Caco-2 (cell line): ENCODE measurements around the gene ABCA13. TPM values are rescaled to one million over a fixed set of nuclear protein-coding genes. Genes with fewer than 3 reads are reported as not detected.

Source experiments
- BruUV-seq: library from RNA; stranded (reverse); fragments of 400-500 nt; replicated peaks from 2 replicates; lab custom pipeline; 2021; lab: Mats Ljungman, UMichigan
- CTCF ChIA-PET: fragments of 300-600 bp; sonication (Branson Sonifier 250); formaldehyde crosslinking; loops from one replicate; lab custom pipeline; 2022; ENCODE audit warnings: antibody characterized with exemption; lab: Charles Lee
- POLR2A ChIA-PET: fragments of 300-600 bp; sonication (Branson Sonifier 250); formaldehyde crosslinking; loops from one replicate; lab custom pipeline; 2022; ENCODE audit warnings: antibody characterized with exemption; lab: Charles Lee
- DNase-seq, 2 experiments: peaks; one replicate each; pipeline versions ENCODE4 v3.0.0 to v3.0.0-alpha.2; 2020 to 2022
- H3K27me3 ChIP-seq: replicated peaks from 2 replicates; pipeline ENCODE4 v1.6.0; 2011; ENCODE audit warnings: low read length; ENCODE audit not compliant: control insufficient read depth, insufficient read depth
- H3K36me3 ChIP-seq: 2 replicates; pipeline ENCODE4 v1.5.1; 2011; ENCODE audit warnings: low read length; ENCODE audit not compliant: control insufficient read depth, insufficient read depth
- H3K4me1 ChIP-seq: fragments of 250-450 bp; sonication (Bioruptor Pico); 2 replicates; pipeline ENCODE4 v1.5.1; 2020; ENCODE audit warnings: mild to moderate bottlenecking
- H3K4me3 ChIP-seq: 2 replicates; pipeline ENCODE4 v1.5.1; 2011; ENCODE audit warnings: low read depth, mild to moderate bottlenecking, control low read depth, low read length
- H3K9me3 ChIP-seq: fragments of 250-450 bp; sonication (Bioruptor Pico); 2 replicates; pipeline ENCODE4 v1.5.1; 2020; ENCODE audit warnings: mild to moderate bottlenecking, moderate library complexity
- H3K27ac Mint-ChIP-seq: one replicate; pipeline ENCODE4 v1.8.0; 2022; ENCODE audit warnings: mixed read lengths; ENCODE audit not compliant: unreplicated experiment
- H3K27me3 Mint-ChIP-seq: one replicate; pipeline ENCODE4 v1.8.0; 2022; ENCODE audit warnings: mixed read lengths; ENCODE audit not compliant: insufficient read depth, unreplicated experiment
- H3K36me3 Mint-ChIP-seq: one replicate; pipeline ENCODE4 v1.8.0; 2022; ENCODE audit warnings: mild to moderate bottlenecking, mixed read lengths; ENCODE audit not compliant: insufficient read depth, unreplicated experiment
- H3K4me1 Mint-ChIP-seq: one replicate; pipeline ENCODE4 v1.8.0; 2022; ENCODE audit warnings: low read depth, mixed read lengths; ENCODE audit not compliant: unreplicated experiment
- H3K4me3 Mint-ChIP-seq: one replicate; pipeline ENCODE4 v1.8.0; 2022; ENCODE audit warnings: mild to moderate bottlenecking, moderate library complexity, mixed read lengths; ENCODE audit not compliant: unreplicated experiment
- H3K9me3 Mint-ChIP-seq: one replicate; pipeline ENCODE4 v1.8.0; 2022; ENCODE audit warnings: mixed read lengths; ENCODE audit not compliant: unreplicated experiment
- CTCF ChIP-seq, 2 experiments: fragments of 200-600 bp in 1 of 2; IDR thresholded peaks; 1 replicate in 1 of 2; 2 replicates in 1 of 2; pipeline versions ENCODE4 v1.5.1 to v1.8.0; 2011 to 2022; ENCODE audit warnings: antibody characterized with exemption in 1 of 2, control low read depth in 1 of 2, inconsistent platforms in 1 of 2, low read depth in 1 of 2, low read length in 1 of 2, mild to moderate bottlenecking in 1 of 2, moderate library complexity in 1 of 2; ENCODE audit not compliant: insufficient read depth in 1 of 2, severe bottlenecking in 1 of 2, unreplicated experiment in 1 of 2
- intact Hi-C: fragments of 100-400 bp; cut with micrococcal nuclease; formaldehyde crosslinking; loops from one replicate; pipeline ENCODE4 v1.10.0; 2022; ENCODE audit not compliant: unreplicated experiment
- total RNA-seq: library from RNA; stranded (reverse); gene quantifications from 2 replicates; pipeline ENCODE4 v1.2.3, GENCODE V29; 2022

The ABCA13 gene
- total RNA-seq, 1 experiment from 2014 or later, result 0.07 TPM

DNA sequence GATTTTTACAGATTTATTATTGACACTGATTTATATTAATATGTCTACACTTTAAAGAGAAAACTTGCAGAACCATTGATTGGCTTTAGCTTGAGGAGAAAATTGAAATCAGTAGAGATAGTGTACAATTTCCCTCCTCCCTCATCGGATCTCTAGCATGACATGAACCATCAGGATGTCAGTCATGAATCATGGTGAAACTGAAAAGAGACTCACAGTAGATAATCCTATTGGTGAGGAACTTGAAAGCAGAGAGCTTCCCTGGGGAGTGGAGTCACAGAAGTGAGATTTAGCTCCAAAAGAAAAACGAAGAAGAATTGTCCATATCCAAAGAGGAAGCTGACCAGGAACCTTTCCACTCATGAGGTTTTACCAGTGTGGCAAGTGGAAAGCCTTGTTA lies 346.8 kb downstream of the ABCA13 start:
- CTCF ChIA-PET, result no interaction called here
- H3K4me1 Mint-ChIP-seq, result no peaks in the 10 kb centered on the region
- H3K27me3 Mint-ChIP-seq, result peaks cover 21% of the 10 kb centered on the region
- Histone ChIP-seq H3K9me3 (no peaks in the 10 kb centered on the region), H3K4me1 (no peaks in the 10 kb centered on the region), H3K4me3 (no peak overlapping the region), H3K27me3 (no peaks in the 10 kb centered on the region), H3K36me3 (no peaks in the 10 kb centered on the region)
- intact Hi-C loops, result no loop called here
- BruUV-seq, result no TSS peak
- no peak for DNase-seq
- POLR2A ChIA-PET, result no interaction called here
- no peak overlapping the region for H3K27ac Mint-ChIP-seq
- TF ChIP-seq CTCF (IDR thresholded peaks at IDR 0.05; ENCODE audit: insufficient read depth in 1 of 2, low read depth in 1 of 2, low read length in 1 of 2, severe bottlenecking in 1 of 2, unreplicated experiment in 1 of 2), result no peak
- H3K9me3 Mint-ChIP-seq, result no peaks in the 10 kb centered on the region
- H3K36me3 Mint-ChIP-seq, result no peaks in the 10 kb centered on the region
- H3K4me3 Mint-ChIP-seq, result no peak overlapping the region

GRCh38 chr7:48522692-48523091 lies 351.4 kb downstream of the ABCA13 start:
- intact Hi-C loops, result no loop called here
- Histone ChIP-seq H3K27me3 (no peaks in the 10 kb centered on the region), H3K4me1 (no peaks in the 10 kb centered on the region), H3K9me3 (no peaks in the 10 kb centered on the region), H3K4me3 (no peak overlapping the region), H3K36me3 (no peaks in the 10 kb centered on the region)
- Mint-ChIP-seq H3K27ac (no peak overlapping the region), H3K36me3 (no peaks in the 10 kb centered on the region), H3K4me3 (no peak overlapping the region), H3K27me3 (peaks cover 7% of the 10 kb centered on the region), H3K9me3 (no peaks in the 10 kb centered on the region), H3K4me1 (no peaks in the 10 kb centered on the region)
- CTCF ChIA-PET, result no interaction called here
- TF ChIP-seq CTCF (IDR thresholded peaks at IDR 0.05; ENCODE audit: insufficient read depth in 1 of 2, low read depth in 1 of 2, low read length in 1 of 2, severe bottlenecking in 1 of 2, unreplicated experiment in 1 of 2), result no peak
- BruUV-seq, result no TSS peak
- no peak for DNase-seq
- POLR2A ChIA-PET, result no interaction called here

DNA sequence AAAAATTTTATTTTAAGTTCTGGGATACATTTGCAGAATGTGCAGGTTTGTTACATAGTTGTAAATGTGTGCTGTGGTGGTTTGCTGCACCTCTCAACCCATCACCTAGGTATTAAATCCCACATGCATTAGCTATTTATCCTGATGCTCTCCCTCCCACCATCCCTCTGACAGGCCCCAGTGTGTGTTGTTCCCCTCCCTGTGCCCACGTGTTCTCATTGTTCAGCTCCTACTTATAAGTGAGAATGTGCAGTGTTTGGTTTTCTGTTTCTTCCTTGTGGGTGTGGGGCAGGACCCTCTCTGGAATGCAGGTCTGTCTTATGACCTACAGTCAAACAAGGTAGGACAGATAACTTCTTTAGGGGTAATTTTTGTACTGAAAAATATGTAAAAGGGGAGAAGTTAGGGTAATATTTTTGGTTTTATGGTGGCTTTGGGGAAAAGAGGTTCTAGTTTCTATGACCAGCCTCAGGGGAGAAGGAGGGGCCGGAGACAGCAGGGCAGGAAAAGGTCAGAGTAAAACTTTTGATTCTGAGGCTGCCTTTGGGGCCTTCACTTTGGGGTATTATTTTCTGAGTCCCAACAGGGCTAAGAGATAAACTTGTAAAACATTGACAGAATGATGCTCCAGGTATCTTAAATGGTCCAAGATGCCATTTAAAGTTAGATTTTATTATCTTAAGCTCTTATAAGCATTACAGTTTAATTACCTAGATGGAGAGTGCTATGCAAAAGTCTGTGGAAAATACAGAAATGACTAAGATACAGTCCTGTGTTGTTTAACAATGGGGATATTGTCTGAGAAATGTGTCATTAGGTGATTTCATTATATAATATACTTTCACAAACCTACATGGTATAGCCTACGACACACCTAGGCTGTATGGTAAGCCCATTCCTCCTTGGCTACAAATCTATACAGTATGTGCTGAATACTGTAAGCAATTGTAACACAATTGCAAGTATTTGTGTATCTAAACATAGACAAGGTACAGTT lies 354.8 kb downstream of the ABCA13 start:
- Histone ChIP-seq H3K36me3 (no peaks in the 10 kb centered on the region), H3K4me1 (no peaks in the 10 kb centered on the region), H3K9me3 (no peaks in the 10 kb centered on the region), H3K4me3 (no peak overlapping the region), H3K27me3 (no peaks in the 10 kb centered on the region)
- no peak for TF ChIP-seq CTCF (IDR thresholded peaks at IDR 0.05; ENCODE audit: insufficient read depth in 1 of 2, low read depth in 1 of 2, low read length in 1 of 2, severe bottlenecking in 1 of 2, unreplicated experiment in 1 of 2)
- Mint-ChIP-seq H3K36me3 (no peaks in the 10 kb centered on the region), H3K27me3 (peaks cover 7% of the 10 kb centered on the region), H3K4me3 (no peak overlapping the region), H3K4me1 (no peaks in the 10 kb centered on the region), H3K9me3 (no peaks in the 10 kb centered on the region), H3K27ac (no peak overlapping the region)
- no peak for DNase-seq
- CTCF ChIA-PET, result no interaction called here
- POLR2A ChIA-PET, result no interaction called here
- intact Hi-C loops, result no loop called here
- no TSS peak for BruUV-seq
